GM21423 (cell line): ENCODE measurements around the gene PKM.
"Not testable (repeated sequence)": the region's sequence is repeated elsewhere in the genome, so short reads cannot be mapped to it uniquely, and the experiment has no call there.

Experiments
- ATAC-seq: cut with Tn5 transposase; IDR thresholded peaks from one replicate; pipeline ENCODE4 v1.9.1; 2021; ENCODE audit warnings: mild to moderate bottlenecking, moderate library complexity; ENCODE audit not compliant: unreplicated experiment

PKM gene

DNA sequence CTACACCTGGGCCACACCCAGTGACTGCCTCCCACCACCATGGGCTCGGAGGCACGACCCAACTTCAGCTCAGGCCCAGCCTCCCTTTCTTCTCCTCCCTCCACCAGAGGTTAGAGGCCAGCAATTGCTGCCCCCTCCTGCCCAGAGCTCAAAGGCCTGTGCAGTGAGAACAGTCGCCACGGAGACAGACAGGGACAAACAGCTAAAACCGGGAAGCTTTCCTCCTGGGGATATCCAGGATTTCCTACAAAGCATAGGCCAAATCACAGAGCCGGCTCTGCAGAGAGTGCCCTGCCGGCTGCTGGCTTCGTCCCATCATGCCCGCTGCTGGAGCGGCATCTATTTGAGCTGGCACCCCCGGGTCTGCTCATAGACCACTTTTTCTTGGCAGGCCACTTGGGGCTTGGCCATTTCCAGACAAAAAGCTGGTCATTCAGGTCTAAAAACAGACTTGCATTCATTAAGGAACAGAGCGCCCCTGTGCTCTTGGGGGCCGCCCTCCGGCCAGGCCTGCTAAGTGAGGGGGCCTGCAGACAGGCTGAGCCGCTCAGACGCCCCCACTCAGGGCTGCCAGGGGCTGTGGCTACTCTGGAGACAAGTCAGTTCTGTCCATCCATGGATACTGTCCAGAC is 50.9 kb downstream of the PKM start:
- no peak for ATAC-seq

DNA sequence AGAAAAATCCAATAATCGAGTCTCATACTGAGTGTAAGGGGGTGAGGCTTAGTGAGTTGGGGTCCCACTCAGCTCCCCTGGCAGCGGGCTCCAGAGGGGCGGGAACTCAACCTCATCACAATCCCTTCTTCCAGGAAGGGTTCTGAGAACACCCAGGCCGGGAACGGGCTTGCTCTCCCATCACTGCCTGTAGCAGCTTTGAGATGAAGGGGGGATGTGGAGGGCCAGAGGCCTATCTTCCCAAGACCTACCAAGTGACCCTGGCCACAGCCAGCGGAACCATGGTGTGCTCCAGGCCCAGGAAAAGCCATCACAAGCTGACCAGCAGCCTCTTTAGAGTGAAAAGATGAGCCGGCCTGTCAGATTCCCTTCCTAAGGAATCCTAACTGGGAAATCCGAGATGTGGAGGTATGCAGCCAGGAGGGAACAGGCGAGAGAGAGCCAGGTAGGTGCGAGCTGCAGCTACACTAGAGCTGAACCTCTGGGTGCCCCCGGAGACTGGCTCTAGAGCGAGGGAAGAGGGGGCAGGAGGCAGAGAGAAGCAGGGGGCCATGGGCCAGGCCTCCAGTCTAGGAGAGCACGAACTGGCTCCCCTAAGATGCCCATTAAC is 51.9 kb downstream of the PKM start:
- no peak for ATAC-seq

DNA sequence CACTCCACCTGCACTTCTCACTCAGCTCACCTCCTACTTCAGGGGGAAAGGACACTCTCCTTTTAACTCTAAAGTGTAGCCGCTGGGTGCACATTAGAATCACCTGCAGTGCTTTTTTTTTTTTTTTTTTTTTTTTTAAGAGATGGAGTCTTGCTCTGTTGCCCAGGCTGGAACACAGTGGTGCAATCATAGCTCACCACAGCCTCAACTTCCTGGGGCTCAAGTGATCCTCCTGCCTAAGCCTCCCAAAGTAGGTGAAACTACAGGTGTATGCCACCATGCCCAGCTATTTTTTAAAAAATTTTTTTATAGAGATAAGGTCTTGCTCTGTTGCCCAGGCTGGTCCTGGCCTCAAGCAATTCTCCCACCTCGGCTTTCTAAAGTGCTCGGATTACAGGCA is 54.2 kb downstream of the PKM start:
- no peak for ATAC-seq

DNA sequence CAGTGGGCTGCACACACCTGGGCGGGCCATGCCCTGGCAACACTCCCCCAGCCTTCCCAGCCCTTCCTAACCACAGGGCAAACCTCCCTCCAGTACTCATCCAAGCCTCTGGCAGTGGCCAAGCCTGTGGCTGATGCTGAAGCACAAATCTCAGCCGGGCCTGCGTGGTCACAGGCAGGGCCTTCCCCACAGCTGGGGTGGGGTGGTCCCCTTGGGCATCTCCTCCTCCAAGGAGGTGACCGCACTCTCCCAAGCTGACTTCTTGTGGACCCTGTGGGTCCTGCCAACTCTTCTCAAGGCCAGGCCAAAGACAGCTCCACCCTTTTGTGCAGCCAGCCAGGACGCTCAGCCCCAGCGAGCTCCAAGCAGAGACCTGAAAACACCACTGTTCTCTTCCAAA is 54.8 kb downstream of the PKM start:
- no peak for ATAC-seq

DNA sequence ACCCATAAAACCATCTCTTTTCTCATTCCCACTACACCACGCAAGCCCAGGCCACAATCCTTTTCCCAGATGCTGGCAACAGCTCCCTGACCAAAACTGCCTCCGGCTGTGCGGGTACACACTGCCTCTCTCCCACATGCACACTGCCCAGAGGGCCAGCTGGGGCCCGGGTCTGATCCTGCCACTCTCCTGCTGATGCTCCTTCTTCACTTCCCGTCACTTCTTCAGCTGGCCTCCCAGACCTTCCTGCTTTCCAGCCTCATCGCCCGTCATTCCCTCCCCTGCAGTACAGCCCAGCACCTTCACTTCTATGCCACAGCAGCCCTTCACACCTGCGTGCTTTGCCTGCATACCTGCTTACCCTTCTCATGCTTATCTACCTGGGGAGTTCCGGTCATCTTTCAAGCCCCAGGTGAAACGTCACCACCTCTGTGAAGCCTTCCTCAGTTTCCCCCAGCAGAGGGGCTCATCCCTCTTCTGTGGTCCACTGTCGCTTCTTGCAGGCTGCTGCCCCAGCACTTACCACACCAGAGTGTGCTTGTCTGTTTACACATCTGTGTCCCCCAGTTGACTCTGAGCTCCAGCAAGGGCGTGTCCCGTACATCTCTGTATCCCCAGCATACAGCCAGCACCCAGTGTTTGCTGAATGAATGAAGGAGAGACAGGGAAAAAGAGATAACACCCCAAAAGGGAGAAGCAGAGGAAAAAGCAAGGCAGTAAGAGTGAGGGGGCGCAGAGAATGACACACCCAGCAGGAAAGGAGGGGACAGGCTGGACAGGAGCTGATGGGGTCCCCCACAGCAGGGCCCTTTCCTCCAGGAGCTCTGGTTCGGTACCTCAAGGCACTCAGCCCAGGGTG is 55.6 kb downstream of the PKM start:
- ATAC-seq, result no peak

DNA sequence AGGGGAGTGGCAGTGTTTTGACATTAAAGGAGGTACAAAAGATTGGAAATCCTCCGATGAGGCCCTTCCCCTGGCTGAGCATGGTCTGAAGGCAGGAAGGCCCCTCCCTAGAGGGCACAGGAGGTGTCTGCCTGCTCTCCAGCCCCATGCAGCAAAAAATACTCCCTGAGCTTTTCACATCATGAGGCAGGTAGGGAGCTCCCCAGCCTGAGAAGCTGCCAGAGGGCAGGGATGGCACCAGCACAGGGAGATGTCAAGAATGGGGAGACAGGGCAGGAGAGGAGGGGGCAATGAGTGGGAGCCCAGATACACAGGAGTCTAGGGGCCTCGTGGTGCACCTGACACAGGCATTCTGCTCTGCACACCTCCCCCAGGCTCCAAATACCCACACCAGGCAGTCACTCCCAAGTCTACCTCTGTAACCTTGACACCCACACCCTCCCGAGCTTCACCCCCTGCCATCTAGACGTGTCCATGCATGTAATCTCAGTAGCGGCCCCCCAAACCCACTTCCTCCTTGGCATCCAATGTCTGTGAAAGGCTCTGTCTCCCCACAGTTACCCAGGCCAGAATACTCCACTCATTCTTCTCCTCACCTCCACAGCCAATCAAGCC is 56.3 kb downstream of the PKM start:
- ATAC-seq, result no peak

DNA sequence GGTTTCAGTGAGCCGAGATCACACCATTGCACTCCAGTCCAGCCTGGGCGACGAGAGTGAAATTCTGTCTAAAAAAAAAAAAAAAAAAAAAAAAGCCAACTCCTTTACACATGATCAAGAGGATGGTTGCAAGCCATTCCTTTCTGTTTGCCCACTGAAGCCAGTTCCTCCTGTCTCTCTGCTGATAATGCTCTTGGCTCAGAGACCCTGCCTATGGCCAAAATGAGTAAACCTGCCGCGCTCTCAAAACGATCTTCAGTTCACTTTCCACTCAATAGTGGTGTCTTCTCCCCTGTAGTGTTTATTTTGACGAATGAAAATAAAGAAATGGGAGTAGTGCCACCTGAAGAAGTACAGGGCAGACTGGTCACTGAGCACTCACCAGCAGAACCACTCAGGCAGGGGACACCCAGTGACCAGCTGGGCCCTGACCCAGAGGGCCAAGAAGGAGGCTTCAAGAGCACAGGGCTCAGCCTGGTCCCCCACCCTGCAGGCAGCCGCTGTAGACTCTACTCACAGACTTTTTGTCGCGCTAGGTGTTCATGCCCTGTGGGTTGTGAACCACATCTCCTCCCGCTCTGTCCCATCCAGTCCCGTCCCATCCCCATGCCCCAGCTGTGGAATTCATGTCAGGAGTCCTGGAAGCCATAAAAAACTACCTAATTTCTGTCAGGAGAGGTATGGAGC is 57.0 kb downstream of the PKM start:
- no peak for ATAC-seq

DNA sequence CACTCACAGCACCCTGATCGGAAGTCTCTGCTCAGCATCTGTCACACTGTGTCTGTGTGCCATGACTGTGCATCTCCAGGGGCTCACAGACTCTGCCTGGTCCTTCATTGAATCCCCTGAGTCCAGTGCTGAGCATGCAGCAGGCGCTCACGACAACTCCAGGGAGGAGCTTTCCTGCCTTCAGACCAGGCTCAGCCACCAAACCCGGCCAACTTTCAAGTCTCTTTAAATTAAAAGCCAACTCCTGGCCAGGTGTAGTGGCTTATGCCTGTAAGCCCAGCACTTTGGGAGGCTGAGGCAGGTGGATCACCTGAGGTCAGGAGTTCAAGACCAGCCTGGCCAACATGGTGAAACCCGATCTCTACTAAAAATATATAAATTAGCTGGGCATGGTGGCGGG is 57.6 kb downstream of the PKM start:
- ATAC-seq, result no peak

DNA sequence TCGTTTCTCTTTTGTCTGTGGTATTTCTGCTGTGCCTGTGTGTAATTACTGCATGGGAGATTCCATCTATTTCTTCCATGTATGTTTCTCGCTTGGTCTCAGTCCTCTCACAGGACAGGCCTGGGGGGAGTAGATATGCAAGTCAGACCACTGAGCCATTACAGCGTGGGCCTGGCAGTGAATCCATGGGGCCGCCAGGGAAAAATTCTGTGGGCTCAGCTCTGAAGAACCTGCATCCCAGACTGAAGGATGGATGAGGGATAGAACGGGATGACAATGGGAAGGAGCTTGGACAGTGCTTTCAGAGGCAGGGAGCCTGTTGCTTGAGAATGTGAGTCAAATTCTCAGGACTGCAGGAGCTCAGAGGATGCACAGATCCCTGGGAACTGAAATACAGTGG is 58.2 kb downstream of the PKM start:
- no peak for ATAC-seq

DNA sequence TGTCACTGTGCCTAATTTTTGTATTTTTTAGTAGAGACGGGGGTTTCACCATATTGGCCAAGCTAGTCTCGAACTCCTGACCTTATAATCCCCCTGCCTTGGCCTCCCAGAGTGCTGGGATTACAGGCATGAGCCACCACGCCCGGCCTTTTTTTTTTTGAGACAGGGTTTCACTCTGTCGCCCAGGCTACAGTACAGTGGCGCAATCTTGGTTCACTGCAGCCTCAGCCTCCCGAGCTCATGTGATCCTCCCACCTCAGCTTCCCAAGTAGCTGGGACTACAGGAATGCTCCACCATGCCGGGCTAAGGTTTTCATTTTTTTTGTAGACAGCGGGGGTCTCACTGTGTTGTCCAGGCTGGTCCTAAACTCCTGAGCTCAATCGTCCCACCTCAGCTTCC is 59.0 kb downstream of the PKM start:
- ATAC-seq, result not testable (repeated sequence)

DNA sequence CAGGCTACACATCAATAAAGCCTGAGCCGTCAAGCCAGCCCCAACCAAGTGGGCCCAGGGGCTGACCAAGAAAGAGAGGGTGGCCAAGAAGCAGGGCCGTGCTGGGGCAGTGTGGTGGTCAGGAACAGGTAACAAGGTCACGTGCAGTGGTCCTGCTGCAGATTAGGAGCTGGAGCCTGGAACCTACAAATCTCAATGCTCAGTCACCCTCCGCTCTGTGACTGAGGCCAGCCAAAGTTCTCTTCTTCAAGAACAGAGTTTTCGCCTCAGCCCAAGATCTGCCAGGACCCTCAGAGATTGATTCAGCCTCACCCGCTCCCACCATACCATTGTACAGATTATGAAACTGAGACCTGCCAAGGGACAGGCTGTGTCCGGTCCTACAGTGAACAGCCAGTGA is 60.3 kb downstream of the PKM start:
- ATAC-seq, result no peak

DNA sequence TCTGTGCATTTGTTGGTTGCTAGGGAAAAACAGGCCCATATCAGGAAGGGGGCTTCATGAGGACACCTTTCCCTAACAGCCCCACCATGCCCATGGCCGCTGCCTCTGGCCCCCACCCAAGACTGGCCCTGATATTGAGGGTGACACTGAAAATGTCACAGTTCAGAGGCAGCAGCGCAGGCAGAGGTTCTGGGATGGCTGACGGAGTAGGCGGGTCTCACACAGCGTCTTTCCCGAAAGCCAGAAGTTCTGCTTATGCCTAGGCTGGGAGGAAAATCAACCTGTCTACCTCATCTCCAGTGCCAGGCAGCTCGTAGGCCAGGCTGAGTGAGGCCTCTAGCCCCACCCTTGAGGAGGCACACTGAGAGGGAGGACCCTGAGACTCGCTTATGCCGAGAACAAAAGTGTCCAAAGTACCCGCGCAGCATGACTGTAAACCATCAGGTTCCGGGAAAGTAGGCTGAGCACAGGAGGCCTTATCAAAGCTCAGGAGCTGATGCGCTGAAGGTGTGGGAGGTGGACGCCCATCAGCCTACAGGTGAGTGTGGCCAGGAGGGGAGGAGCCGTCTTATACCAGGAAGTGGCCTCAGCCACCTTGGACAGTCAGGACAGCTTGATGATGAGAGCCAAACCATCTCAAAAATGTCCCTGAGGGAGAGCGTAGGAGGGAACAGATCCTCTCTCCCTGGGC is 60.9 kb downstream of the PKM start:
- no peak for ATAC-seq

DNA sequence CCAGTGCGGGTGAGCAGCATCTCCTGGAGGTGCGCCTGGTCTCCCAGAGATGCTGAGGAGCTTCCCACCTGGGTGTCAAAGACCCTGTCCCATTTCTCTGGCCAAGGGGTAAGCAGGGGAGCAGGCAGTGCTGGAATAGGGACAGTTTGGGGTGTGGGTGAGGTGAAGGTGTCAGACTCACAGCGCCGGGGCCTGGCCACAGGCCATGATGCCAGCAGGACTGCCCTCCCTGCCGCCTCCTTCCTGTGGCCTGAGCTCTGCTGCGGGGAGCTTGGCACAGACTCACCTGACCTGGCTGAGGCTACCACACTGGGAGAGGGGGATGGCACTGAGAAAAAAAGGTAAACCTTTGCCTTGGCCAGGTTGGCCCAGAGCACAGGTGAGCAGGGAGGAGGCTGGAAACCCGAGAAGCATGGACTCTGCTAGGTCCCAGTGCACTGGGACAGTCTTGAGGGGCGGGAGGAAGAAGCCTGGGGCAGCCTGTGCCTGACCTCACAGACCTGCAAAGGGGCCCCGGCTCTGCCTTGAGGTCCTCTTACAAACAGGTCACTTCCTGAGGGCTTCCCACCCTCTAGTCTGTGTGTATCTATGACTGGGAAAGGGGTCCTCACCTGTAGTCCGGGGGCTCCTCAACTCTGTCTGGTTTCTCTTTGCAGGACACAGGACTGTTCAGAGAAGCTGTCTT is 61.6 kb downstream of the PKM start:
- ATAC-seq, result no peak

DNA sequence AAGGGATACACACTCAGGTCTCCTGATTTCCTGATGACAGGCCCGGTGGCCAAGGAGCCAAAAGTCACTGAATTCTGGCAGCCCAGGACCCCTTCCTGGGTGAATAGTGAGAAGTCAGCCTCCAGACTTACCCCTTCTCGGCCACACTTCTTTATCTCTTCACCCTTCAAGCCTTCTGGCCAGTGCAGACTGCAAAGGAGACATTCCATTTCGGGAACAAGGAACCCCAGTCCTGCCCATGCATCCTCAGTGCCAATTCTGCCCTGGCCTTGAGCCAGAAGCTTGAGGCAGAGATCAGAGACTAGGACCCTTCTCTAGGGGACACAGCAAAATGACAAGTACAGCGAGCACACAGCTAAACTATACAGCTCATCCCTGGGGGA is 62.2 kb downstream of the PKM start:
- no peak for ATAC-seq

DNA sequence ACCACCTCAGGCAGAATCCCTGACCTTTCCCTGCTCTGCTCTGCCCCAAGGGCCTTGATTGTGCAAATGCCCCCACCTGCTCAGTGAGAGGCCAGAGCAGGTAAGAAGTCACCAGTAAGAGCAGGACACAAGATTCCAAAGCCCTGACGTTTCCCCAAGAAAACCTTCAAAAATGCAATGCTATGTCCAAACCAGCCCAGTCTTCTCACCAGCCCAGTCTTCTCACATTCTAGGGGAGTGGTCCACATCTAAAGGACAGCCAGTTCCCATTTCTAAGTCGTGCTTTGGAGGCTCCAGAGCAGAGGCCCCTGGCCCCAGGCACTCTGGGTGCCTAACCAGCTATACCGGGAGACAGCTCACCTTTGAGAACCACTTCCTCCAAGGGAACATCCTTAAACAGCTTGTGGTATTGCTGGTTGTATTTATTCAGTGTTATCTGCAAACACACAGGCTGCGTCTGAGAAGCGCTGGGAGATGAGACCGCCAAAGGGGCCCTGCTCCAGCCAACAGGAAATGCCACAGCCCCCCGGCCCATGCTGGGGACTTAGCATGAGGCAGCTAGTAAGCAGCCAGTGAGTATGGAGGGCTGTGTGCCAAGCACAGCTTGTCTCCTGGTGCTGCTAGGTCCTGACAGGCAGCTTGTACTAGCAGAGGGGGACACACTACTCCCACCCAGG is 62.7 kb downstream of the PKM start:
- ATAC-seq, result no peak

DNA sequence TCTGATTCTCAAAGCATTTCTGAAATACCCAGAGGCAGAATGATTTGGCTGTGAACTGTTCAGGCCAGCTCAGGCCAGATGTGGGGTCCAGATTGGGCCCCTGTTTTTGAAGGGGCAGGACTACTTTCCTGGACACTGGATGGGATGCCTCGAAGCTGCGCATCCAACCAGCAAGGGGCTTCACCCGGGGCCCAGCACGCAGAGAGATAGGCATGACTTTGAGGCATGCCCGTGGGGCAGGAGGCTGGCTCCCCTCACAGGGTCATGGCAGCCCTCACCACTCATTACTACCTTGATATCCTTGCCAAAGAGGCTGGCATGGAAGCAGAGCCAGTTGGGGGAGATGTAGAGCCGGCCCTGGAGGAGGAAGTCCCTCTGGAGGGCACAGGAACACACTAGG is 63.5 kb downstream of the PKM start:
- ATAC-seq, result no peak

DNA sequence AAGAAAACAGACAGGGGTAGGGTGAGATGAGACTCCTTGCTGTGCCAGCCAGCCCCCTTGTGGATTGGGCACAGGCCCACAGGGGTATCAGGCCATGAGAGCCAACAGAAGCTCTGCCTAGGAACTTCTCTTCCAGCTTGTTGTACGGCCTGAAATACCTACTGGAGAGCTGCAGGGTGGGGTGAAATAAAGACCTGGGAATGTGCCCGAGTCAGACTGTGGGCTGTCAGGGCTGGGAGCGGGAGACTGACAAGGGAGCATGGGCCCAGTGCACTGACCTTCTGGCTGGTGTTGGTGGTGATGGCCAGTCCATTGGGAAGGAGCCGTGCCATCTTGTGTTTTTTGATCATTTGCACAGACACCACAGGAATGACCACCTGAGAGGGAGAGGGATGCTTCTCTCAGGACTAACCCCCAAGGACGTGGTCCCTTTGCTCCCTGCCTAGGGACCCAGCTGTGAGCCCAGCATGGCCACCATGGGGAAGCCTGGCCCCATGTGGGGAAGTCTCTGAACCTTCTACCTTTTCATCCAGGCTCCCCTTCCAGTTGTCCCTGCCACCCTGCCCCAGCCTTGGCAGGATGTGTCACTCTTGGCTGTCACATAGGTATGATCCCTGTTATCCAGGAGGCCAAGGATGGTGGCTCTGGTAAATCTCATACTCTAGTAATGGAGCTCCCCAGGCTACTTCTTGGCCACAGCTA is 64.1 kb downstream of the PKM start:
- no peak for ATAC-seq

DNA sequence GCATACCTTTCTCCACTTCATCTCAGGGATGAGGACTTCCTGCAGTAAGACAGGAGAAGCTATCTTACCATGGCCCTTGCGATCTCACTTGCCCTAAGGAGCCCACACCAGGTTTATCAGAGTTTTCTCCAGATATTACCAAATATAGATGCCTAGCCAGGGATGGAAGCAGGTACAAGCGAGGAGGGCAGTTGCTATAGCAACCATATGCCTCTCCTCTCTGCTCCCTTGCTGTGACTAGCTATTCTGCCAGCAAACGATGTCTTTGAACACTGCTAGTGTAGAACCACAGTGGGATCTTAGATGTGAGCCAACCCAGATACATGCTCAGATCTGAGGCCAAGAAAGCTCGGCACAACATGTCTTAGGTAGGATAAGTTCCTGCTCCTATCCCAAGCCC is 67.3 kb downstream of the PKM start:
- ATAC-seq, result no peak

DNA sequence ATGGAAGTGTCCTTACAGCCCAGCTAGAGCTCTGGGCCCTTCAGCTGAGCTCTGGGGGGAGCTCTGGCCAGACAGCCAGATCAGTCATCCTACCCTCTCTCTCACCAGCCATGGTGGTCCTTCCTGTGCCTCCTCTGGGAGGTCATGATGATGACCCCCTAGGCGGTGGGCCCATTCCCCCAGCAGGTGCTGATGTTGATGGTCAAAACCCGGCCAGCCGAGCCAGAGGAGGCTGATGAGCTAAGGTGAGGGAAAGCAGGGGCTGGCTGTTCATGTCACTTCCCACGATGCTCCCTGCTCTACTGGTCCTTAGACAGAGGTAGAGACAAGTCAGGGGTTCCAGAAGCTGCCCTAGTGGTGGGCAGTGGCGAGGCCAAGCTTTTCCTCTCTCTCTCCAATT is 68.4 kb downstream of the PKM start:
- no peak for ATAC-seq
